ENCODE measurements around the gene SLC40A1.

DNA sequence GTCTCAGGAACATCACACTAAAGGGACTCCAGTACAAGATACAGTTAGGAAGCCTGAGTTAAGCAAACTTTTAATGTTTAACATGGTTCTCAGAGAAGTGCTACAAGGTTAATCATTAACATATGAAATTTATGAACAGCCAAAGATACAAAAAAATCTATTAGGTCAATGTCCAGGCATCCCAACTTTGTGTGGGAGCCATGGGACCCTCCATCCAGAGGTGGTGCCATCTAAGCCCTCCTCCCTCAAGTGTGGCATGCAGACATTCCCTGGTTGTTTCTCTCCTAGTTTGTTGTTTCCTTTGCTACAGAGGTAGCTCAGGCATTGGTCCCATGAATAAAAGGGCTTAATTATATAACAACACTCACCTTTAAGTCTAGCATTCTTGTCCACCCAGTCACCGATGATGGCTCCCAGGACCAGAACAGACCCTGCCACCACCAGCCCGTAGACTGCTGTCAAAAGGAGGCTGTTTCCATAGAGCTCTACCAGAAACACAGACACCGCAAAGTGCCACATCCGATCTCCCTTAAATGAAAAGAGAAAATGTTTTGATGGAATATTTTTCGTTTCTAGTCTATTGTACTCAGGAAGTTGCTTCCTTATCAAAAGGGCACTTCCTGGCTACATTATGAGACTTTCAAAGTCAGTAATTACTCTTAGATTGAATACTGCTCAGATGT, 5.7 kb downstream of the SLC40A1 start:
- TF ChIP-seq POLR2A (IDR thresholded peaks at IDR 0.05) (no peak), POLR2AphosphoS5 (IDR thresholded peaks at IDR 0.05) (no peak)
